Suprapubic skin (tissue), 4 donors: ENCODE data around the gene SLC46A1.

Experiments used
- CTCF ChIP-seq, 2 donors: fragments of 200-600 bp in 1 of 2; fragments of 450-650 bp in 1 of 2; sonication (generic) in 1 of 2; IDR thresholded peaks; one replicate each; pipeline ENCODE4 v1.5.1; 2016 to 2019; ENCODE audit warnings: antibody characterized with exemption in 2 of 2, mild to moderate bottlenecking in 1 of 2, moderate library complexity in 1 of 2
- EP300 ChIP-seq: sonication (generic); formaldehyde crosslinking; IDR thresholded peaks from one replicate; pipeline ENCODE4 v1.6.1; 2017; ENCODE audit warnings: antibody characterized with exemption
- POLR2A ChIP-seq, 2 donors: fragments of 450-650 bp; IDR thresholded peaks; one replicate each; pipeline ENCODE4 v1.6.1; 2017; ENCODE audit warnings: antibody characterized with exemption in 2 of 2, mild to moderate bottlenecking in 2 of 2, moderate library complexity in 2 of 2
- POLR2AphosphoS5 ChIP-seq, 3 donors: sonication (generic); formaldehyde crosslinking; IDR thresholded peaks; one replicate each; pipeline ENCODE4 v1.6.1; 2017; ENCODE audit warnings: antibody characterized with exemption in 3 of 3

DNA sequence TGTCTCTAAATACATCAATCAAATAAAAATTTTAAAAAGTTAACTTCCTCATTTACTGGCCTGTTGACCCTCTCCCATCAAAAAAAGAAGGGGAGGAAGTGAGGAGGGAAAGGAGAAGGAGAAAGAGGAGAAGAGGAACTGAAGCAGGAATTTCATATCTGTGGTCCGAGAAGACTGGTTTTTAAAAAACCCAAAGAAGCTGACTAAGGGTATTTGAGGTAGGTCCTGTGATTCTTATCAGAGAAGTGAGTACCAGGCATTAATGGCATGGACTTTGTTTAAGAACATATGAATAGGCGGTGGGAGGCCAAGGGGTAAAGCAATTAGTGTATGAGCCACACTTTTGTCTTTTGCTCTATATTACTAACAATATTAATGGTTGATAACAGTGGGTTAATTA, 2.0 kb downstream of the SLC46A1 start:
- TF ChIP-seq POLR2A (IDR thresholded peaks at IDR 0.05) (no peak), CTCF (IDR thresholded peaks at IDR 0.05) (no peak), EP300 (no peak), POLR2AphosphoS5 (IDR thresholded peaks at IDR 0.05) (no peak)
